Cardiac fibroblast (primary cell): ENCODE measurements around the gene ANKRD33B.

Source experiments
- DNase-seq, 2 donors: peaks; one replicate each; pipeline versions ENCODE4 v3.0.0 to v3.0.0-alpha.2; 2010; ENCODE audit warnings: low read depth in 2 of 2
- H3K4me3 ChIP-seq, 2 donors: replicated peaks in 1 of 2; 1 replicate in 1 of 2; 2 replicates in 1 of 2; pipeline ENCODE4 v1.5.1; 2011; ENCODE audit warnings: low read depth in 2 of 2, low read length in 2 of 2, mild to moderate bottlenecking in 2 of 2, moderate library complexity in 1 of 2
- CTCF ChIP-seq: IDR thresholded peaks from one replicate; pipeline ENCODE4 v1.5.1; 2011; ENCODE audit warnings: low read depth, mild to moderate bottlenecking, low read length, inconsistent platforms

The ANKRD33B gene

DNA sequence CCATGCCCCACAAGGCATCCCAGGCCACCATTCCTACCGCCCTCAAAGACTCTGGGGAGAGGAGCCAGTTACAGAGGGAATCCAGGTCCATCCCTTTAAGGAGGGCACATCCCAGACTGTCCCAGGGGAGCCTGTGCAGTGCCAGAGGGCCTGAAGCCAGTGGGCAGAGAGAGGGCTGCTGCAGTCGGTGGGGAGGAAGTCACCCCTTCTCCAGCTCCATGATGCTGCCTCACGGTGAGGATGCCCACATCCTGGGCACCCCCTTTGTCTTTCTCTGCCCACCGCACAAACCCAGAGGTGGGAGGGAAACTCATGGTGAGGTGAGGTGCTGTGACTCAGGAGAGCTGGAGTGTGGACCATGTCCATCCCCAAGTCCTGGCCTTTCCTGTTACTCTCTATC lies 26.2 kb upstream of the ANKRD33B start:
- no peak overlapping the region for H3K4me3 ChIP-seq
- no peak for TF ChIP-seq CTCF
- DNase-seq, result no peak

DNA sequence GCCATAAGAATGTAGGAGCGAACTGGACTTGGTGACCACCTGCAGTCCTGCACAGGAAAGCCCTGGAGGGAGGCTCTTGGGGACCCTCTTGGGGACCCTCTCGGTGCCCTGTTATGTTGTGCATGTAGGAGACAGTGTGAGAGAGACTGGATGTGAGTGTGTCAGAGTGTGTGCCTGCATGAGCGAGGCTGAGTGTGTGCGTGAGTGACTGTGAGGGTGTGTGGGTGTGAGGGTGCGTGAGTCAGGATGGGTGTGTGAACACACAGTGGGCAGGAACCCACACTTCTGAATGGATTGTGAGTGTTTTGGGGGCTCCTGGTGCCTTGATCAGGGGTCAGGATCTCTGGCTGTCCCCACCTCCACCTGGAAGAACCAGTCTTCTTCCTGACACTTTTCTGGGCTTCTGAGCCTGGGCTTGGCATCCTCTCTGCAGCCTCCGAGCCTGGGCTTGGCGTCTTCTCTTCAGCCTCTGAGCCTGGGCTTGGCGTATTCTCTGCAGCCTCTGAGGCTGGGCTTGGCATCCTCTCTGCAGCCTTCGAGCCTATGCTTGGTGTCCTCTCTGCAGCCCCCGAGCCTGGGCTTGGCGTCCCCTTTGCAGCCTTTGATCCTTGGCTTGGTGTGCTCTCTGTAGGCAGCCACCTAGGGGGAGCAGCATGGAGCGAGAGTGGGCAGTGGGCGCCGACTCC lies 25.6 kb upstream of the ANKRD33B start:
- no peak overlapping the region for H3K4me3 ChIP-seq
- no peak for TF ChIP-seq CTCF
- DNase-seq, result no peak

- TF ChIP-seq CTCF, result no peak
- no peak for DNase-seq
- no peak overlapping the region for H3K4me3 ChIP-seq
Measured at GRCh38 chr5:10538789-10539686, 24.8 kb upstream of the ANKRD33B start.

- no peak overlapping the region for H3K4me3 ChIP-seq
- peak; percentile 31 to 34 for DNase-seq
- TF ChIP-seq CTCF, result no peak
Measured at GRCh38 chr5:10539687-10539998, 24.2 kb upstream of the ANKRD33B start.

- H3K4me3 ChIP-seq, result no peak overlapping the region
- no peak for TF ChIP-seq CTCF
- DNase-seq, result no peak
Measured at GRCh38 chr5:10540036-10540544, 23.8 kb upstream of the ANKRD33B start.

DNA sequence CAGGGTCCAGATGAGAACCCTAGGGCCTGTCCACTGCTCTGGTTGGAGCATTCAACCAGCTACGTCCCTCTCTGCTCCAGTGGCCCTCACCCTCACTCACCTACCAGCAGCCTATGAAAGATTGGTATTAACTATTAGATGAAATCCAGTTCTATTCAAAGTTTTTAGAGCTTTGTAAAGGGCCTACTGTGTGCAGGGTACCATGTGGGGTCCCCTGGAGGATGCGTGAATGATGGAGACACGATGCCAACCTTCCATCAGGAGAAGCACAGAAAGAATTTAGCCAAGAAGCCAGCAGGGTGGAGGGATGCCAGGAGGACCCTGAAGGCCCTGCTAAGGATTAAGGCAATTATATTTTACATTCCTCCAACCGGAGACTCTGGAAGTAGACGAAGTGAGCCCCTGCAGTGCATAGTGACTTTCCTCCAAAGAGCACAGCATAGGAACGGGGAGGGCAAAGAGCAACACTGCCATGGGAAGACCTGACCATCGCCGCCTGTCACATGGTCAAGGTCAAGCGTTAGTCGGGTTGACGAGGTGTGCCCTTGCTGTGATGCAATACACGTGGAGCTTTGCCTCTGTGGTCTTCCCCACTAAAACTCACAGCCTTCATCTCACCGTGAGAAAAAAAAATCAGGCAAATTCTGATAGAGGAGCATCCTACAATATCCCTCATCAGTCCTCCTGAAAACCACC lies 22.8 kb upstream of the ANKRD33B start:
- no peak for DNase-seq
- no peak overlapping the region for H3K4me3 ChIP-seq
- TF ChIP-seq CTCF, result no peak
